Neural crest cell (in vitro differentiated cells): ENCODE results near the gene RNF150. TPM values are rescaled to one million over a fixed set of nuclear protein-coding genes. Genes with fewer than 3 reads are reported as not detected.

Experiments used
- DNase-seq: peaks from one replicate; pipeline ENCODE4 v3.0.0; 2021; ENCODE audit warnings: low read depth, mixed read lengths, low spot score
- H3K27ac Mint-ChIP-seq: one replicate; pipeline ENCODE4 v1.8.0; 2021; ENCODE audit warnings: mild to moderate bottlenecking, mixed read lengths; ENCODE audit not compliant: unreplicated experiment
- H3K27me3 Mint-ChIP-seq: 2 replicates; pipeline ENCODE4 v1.8.0; 2021; ENCODE audit warnings: low read depth, mild to moderate bottlenecking, mixed read lengths
- H3K36me3 Mint-ChIP-seq: 2 replicates; pipeline ENCODE4 v1.8.0; 2021; ENCODE audit warnings: low read depth, mild to moderate bottlenecking, mixed read lengths
- H3K4me1 Mint-ChIP-seq: 2 replicates; pipeline ENCODE4 v1.8.0; 2021; ENCODE audit warnings: mixed read lengths
- H3K4me3 Mint-ChIP-seq: one replicate; pipeline ENCODE4 v1.8.0; 2021; ENCODE audit warnings: mild to moderate bottlenecking, mixed read lengths
- H3K9me3 Mint-ChIP-seq: 2 replicates; pipeline ENCODE4 v1.8.0; 2021; ENCODE audit warnings: mixed read lengths
- total RNA-seq: library from RNA; stranded (reverse); gene quantifications from 2 replicates; pipeline ENCODE4 v1.2.1, GENCODE V29; 2021
- TF ChIP-seq, protein P1 (sequence below): fragments of 200-600 bp; sonication (generic); conservative IDR thresholded peaks from 2 replicates; pipeline ENCODE4 v1.5.0; 2021; ENCODE audit warnings: antibody characterized with exemption, mild to moderate bottlenecking

Gene RNF150
- total RNA-seq, 1 donor from 2014 or later: 23.3 TPM

DNA sequence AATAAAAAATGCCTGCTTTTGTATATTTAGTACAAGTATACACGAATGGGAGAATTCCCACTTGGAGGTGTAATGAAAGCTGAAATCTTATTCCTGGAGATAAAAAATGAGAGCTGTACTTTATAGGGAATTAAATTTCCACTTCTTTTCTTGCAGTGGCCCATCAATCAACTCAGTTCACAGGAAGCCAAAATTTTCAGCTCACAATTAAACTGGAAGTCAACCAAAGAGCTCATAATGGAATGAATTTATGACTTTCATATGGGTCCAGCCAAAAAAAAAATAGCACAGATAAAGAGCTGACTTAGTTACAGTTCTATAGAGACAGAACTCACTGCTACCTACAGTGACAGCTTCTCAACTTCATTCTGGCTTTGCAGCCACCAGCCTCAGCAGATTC, 261.9 kb downstream of the RNF150 start:
- TF ChIP-seq, protein P1, sequence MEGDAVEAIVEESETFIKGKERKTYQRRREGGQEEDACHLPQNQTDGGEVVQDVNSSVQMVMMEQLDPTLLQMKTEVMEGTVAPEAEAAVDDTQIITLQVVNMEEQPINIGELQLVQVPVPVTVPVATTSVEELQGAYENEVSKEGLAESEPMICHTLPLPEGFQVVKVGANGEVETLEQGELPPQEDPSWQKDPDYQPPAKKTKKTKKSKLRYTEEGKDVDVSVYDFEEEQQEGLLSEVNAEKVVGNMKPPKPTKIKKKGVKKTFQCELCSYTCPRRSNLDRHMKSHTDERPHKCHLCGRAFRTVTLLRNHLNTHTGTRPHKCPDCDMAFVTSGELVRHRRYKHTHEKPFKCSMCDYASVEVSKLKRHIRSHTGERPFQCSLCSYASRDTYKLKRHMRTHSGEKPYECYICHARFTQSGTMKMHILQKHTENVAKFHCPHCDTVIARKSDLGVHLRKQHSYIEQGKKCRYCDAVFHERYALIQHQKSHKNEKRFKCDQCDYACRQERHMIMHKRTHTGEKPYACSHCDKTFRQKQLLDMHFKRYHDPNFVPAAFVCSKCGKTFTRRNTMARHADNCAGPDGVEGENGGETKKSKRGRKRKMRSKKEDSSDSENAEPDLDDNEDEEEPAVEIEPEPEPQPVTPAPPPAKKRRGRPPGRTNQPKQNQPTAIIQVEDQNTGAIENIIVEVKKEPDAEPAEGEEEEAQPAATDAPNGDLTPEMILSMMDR: no peak
- DNase-seq: no peak
- Mint-ChIP-seq H3K4me3 (no peak overlapping the region), H3K27me3 (no peaks in the 10 kb centered on the region), H3K4me1 (peaks cover 8% of the 10 kb centered on the region), H3K27ac (no peak overlapping the region), H3K36me3 (no peaks in the 10 kb centered on the region), H3K9me3 (no peaks in the 10 kb centered on the region)

DNA sequence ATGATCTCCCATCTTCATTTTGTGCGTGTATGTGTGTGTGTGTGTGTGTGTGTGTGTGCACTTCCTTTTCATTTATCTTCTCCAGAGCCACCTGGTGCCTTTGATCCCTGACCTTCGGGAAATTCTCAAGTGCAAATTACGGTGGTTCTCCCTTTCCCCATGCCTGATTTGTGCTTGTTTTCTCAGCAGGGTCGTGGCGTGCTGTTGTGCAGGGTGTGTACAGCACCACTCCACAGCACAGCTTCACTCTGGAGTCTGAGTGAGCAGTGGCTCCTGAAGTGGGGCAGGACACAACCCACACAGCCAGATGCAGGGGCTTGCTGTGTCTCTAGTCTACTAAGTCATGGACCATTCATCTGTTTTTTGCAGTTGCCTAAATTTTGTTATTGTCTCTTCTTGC, 262.8 kb downstream of the RNF150 start:
- TF ChIP-seq, protein P1: no peak
- peaks cover 4% of the 10 kb centered on the region for H3K4me1 Mint-ChIP-seq

DNA sequence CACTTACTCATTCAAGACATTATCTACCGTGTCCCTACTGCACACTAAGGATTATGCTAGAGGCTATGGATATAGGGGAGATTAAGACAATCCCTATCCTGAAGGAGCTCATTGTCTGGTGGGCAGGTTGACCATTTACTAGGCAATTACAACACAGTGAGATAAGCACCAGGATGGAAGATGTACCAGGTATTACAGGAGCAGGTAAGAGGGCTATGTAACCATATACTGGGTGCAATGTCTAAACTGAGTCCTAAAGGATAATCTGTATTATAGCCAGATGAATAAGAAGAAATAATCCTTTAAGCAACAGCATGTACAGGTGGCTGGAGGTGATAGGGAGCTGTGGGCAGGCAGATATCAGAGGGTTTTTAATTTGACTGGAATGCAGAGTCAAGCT, 263.8 kb downstream of the RNF150 start:
- DNase-seq: no peak
- Mint-ChIP-seq H3K9me3 (no peaks in the 10 kb centered on the region), H3K27ac (no peak overlapping the region), H3K4me1 (peaks cover 4% of the 10 kb centered on the region), H3K36me3 (no peaks in the 10 kb centered on the region), H3K4me3 (no peak overlapping the region), H3K27me3 (no peaks in the 10 kb centered on the region)
- TF ChIP-seq, protein P1: no peak

More for the DNA sequence above, 262.8 kb downstream of the RNF150 start:
- no peak for DNase-seq
- Mint-ChIP-seq H3K9me3 (no peaks in the 10 kb centered on the region), H3K36me3 (no peaks in the 10 kb centered on the region), H3K27ac (no peak overlapping the region), H3K4me3 (no peak overlapping the region), H3K27me3 (no peaks in the 10 kb centered on the region)

DNA sequence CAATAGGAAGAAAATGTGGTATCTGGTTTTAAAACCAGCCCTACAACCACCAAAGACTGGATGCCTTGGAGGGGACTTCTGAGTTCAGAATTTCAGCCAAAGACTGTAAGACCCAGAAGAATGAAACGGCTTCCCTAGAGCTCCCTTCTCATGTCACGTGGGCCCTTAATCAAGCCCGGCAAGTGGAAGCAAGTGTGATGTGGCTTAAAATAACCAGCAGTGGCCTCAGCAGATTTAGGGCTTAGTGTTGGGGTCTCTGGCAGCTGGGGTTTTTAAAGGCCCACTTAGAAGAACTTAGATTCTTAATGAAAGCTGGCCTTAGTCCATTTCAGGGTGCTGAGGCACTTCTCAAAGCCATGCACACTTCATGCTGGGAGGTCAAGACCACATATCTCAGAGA, 265.9 kb downstream of the RNF150 start:
- no peak overlapping the region for H3K27ac Mint-ChIP-seq
- DNase-seq: no peak

DNA sequence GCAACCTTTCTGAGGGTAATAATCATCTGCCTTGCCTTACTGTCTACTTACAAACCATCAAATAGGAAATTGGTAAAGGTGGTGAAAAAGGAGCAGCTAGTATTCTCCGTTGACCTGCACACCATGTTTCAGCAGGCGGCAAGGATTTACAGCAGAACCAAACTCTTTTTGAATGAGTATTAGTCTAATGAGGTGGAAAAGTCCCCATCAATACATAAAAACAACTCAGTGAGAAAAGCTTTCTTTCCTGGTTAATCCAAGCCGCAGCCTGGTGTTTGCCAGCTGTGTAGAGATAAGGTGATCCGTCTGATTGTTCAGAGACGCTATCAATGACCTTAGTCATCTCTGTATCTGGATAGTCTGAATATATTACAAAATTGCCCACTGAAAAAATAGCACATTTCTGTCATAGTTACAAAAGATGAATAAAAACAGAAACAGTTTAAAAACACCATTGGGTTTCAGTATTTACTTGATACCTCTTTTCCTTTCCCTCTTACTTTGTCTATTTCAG, 266.7 kb downstream of the RNF150 start:
- TF ChIP-seq, protein P1: no peak
- Mint-ChIP-seq H3K4me3 (no peak overlapping the region), H3K4me1 (peaks cover 4% of the 10 kb centered on the region), H3K9me3 (no peaks in the 10 kb centered on the region), H3K36me3 (no peaks in the 10 kb centered on the region), H3K27me3 (no peaks in the 10 kb centered on the region), H3K27ac (no peak overlapping the region)
- no peak for DNase-seq

More for the DNA sequence above, 265.9 kb downstream of the RNF150 start:
- H3K27me3 Mint-ChIP-seq: no peaks in the 10 kb centered on the region
- H3K4me3 Mint-ChIP-seq: no peak overlapping the region
- H3K9me3 Mint-ChIP-seq: no peaks in the 10 kb centered on the region
- TF ChIP-seq, protein P1: no peak
- H3K4me1 Mint-ChIP-seq: peaks cover 4% of the 10 kb centered on the region
- H3K36me3 Mint-ChIP-seq: no peaks in the 10 kb centered on the region
